ENCODE measurements around the gene GUCY2D.

GUCY2D gene

GRCh38 chr17:8005357-8005756 is 2.9 kb downstream of the GUCY2D start:
- no peak overlapping the region for H3K27ac ChIP-seq (replicated peaks; ENCODE audit: low read length)
- H3K4ac ChIP-seq (ENCODE audit: low read length): no peak overlapping the region

GRCh38 chr17:8005967-8006730 is 3.7 kb downstream of the GUCY2D start:
- H4K91ac ChIP-seq (ENCODE audit: low read depth, low read length, poor library complexity): no peak overlapping the region
- peak overlapping the region; percentile 76 for H2AK5ac ChIP-seq (ENCODE audit: low read depth, low read length)
- H3K9ac ChIP-seq (ENCODE audit: low read depth, low read length, poor library complexity): no peak overlapping the region
- peaks cover 5 to 79% (median 34%) of the 10 kb centered on the region in 3 experiments for H3K27me3 ChIP-seq (ENCODE audit: control insufficient read depth in 3 of 3, insufficient read depth in 3 of 3, low read depth in 1 of 3, low read length in 3 of 3)
- no peaks in the 10 kb centered on the region for H3K79me1 ChIP-seq (ENCODE audit: low read depth, low read length)
- no peak overlapping the region for H3K27ac ChIP-seq (replicated peaks; ENCODE audit: low read length)
- no peaks in the 10 kb centered on the region for H3K36me3 ChIP-seq (replicated peaks in 1 of 2; ENCODE audit: control insufficient read depth in 2 of 2, insufficient read depth in 2 of 2, low read length in 2 of 2)
- no peak overlapping the region for H3K4me2 ChIP-seq (ENCODE audit: insufficient read depth, low read length, poor library complexity, severe bottlenecking)
- H2AFZ ChIP-seq (ENCODE audit: low read length): no peak overlapping the region
- no peak overlapping the region for H2BK5ac ChIP-seq (ENCODE audit: low read length)
- no peak overlapping the region for H2BK12ac ChIP-seq (ENCODE audit: low read length)
- H2BK15ac ChIP-seq (ENCODE audit: low read length): no peak overlapping the region
- peaks cover 0 to 4% of the 10 kb centered on the region in 2 donors for H3K4me1 ChIP-seq (ENCODE audit: control insufficient read depth in 2 of 2, insufficient read depth in 1 of 2, low read depth in 1 of 2, low read length in 2 of 2)
- H3K9me3 ChIP-seq (replicated peaks in 1 of 2; ENCODE audit: control insufficient read depth in 2 of 2, insufficient read depth in 1 of 2, low read depth in 1 of 2, low read length in 2 of 2): peaks cover 0 to under 1% of the 10 kb centered on the region in 2 donors
- peak overlapping the region; percentile 29 for H3K18ac ChIP-seq (ENCODE audit: low read length)
- H3K4ac ChIP-seq (ENCODE audit: low read length): no peak overlapping the region
- no peak overlapping the region for H4K8ac ChIP-seq (ENCODE audit: low read depth, low read length)
- no CpG with 5 or more reads among the region's 30 CpGs for WGBS, 2 donors (ENCODE audit: extremely low coverage in 2 of 2, insufficient read length in 2 of 2, insufficient replicate concordance in 1 of 2)
- no peak overlapping the region for H2BK120ac ChIP-seq (ENCODE audit: low read depth, low read length)
- H3K14ac ChIP-seq (ENCODE audit: low read length): no peak overlapping the region
- DNase-seq (ENCODE audit: low spot score): no peak
- H3K4me3 ChIP-seq (ENCODE audit: low read length in 2 of 2): no peak overlapping the region
- H3K23ac ChIP-seq (ENCODE audit: low read depth, low read length, poor library complexity): peak overlapping the region; percentile 76

More at GRCh38 chr17:8005357-8005756, 2.9 kb downstream of the GUCY2D start:
- Histone ChIP-seq H3K79me1 (ENCODE audit: low read depth, low read length) (no peaks in the 10 kb centered on the region), H3K36me3 (replicated peaks in 1 of 2; ENCODE audit: control insufficient read depth in 2 of 2, insufficient read depth in 2 of 2, low read length in 2 of 2) (no peaks in the 10 kb centered on the region), H2AFZ (ENCODE audit: low read length) (no peak overlapping the region), H2BK120ac (ENCODE audit: low read depth, low read length) (no peak overlapping the region), H3K23ac (ENCODE audit: low read depth, low read length, poor library complexity) (no peak overlapping the region), H2AK5ac (ENCODE audit: low read depth, low read length) (no peak overlapping the region), H4K91ac (ENCODE audit: low read depth, low read length, poor library complexity) (no peak overlapping the region), H3K14ac (ENCODE audit: low read length) (no peak overlapping the region), H2BK5ac (ENCODE audit: low read length) (no peak overlapping the region), H3K4me3 (ENCODE audit: low read length in 2 of 2) (no peak overlapping the region), H3K18ac (ENCODE audit: low read length) (no peak overlapping the region), H3K9me3 (replicated peaks in 1 of 2; ENCODE audit: control insufficient read depth in 2 of 2, insufficient read depth in 1 of 2, low read depth in 1 of 2, low read length in 2 of 2) (peaks cover 0 to 6% of the 10 kb centered on the region in 2 donors), H3K4me2 (ENCODE audit: insufficient read depth, low read length, poor library complexity, severe bottlenecking) (no peak overlapping the region), H3K4me1 (ENCODE audit: control insufficient read depth in 2 of 2, insufficient read depth in 1 of 2, low read depth in 1 of 2, low read length in 2 of 2) (peaks cover 0 to 4% of the 10 kb centered on the region in 2 donors), H3K9ac (ENCODE audit: low read depth, low read length, poor library complexity) (no peak overlapping the region), H2BK15ac (ENCODE audit: low read length) (no peak overlapping the region), H4K8ac (ENCODE audit: low read depth, low read length) (no peak overlapping the region), H2BK12ac (ENCODE audit: low read length) (no peak overlapping the region), H3K27me3 (ENCODE audit: control insufficient read depth in 3 of 3, insufficient read depth in 3 of 3, low read depth in 1 of 3, low read length in 3 of 3) (peaks cover 5 to 84% (median 36%) of the 10 kb centered on the region in 3 experiments)
- DNase-seq (ENCODE audit: low spot score): no peak
- WGBS, 2 donors (ENCODE audit: extremely low coverage in 2 of 2, insufficient read length in 2 of 2, insufficient replicate concordance in 1 of 2): no CpG with 5 or more reads among the region's 1 CpG

DNA sequence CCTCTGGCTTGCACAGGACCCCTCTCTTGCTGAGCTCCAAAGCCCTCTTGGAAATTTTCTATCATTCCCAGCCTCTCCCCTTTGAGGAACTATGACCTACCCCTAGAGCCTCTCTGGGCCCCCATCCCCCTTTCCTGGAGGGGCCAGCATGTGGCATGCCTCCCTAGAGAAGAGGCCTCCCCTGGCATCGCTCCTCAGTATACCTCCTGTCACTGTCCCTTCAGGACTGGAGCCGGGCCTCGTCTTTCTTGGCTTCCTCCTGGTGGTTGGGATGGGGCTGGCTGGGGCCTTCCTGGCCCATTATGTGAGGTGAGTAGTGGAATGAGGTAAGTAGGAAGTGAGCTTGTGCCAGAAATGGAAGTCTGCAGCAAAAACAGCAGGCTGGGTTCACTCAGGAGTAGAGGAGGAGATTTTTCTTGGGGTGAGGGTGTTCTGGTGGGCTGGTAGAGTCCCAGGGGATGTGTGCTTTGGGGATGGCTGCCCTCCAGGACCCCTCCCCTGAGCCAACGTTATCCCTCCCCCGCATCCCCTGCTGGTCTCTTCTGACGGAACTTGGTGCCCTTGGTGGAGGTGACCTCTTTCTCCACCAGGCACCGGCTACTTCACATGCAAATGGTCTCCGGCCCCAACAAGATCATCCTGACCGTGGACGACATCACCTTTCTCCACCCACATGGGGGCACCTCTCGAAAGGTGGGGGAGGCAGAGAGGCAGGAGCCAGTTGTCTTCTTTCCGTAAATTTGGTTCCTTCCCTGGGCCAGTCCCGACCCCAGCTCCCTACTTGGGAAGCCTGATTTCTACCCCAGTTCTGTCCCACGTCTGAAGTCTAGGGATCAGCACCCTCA is 4.6 kb downstream of the GUCY2D start:
- no peak overlapping the region for H2BK12ac ChIP-seq (ENCODE audit: low read length)
- H3K14ac ChIP-seq (ENCODE audit: low read length): no peak overlapping the region
- no peak overlapping the region for H3K9ac ChIP-seq (ENCODE audit: low read depth, low read length, poor library complexity)
- H2AFZ ChIP-seq (ENCODE audit: low read length): no peak overlapping the region
- no peak overlapping the region for H3K4me2 ChIP-seq (ENCODE audit: insufficient read depth, low read length, poor library complexity, severe bottlenecking)
- no peak overlapping the region for H3K18ac ChIP-seq (ENCODE audit: low read length)
- peaks cover 0 to 4% of the 10 kb centered on the region in 2 donors for H3K4me1 ChIP-seq (ENCODE audit: control insufficient read depth in 2 of 2, insufficient read depth in 1 of 2, low read depth in 1 of 2, low read length in 2 of 2)
- H3K27ac ChIP-seq (replicated peaks; ENCODE audit: low read length): no peak overlapping the region
- H2BK15ac ChIP-seq (ENCODE audit: low read length): no peak overlapping the region
- DNase-seq (ENCODE audit: low spot score): no peak
- H3K4ac ChIP-seq (ENCODE audit: low read length): no peak overlapping the region
- no peak overlapping the region for H2BK120ac ChIP-seq (ENCODE audit: low read depth, low read length)
- H2BK5ac ChIP-seq (ENCODE audit: low read length): no peak overlapping the region
- H3K36me3 ChIP-seq (replicated peaks in 1 of 2; ENCODE audit: control insufficient read depth in 2 of 2, insufficient read depth in 2 of 2, low read length in 2 of 2): no peaks in the 10 kb centered on the region
- peaks cover 5 to 76% (median 32%) of the 10 kb centered on the region in 3 experiments for H3K27me3 ChIP-seq (ENCODE audit: control insufficient read depth in 3 of 3, insufficient read depth in 3 of 3, low read depth in 1 of 3, low read length in 3 of 3)
- WGBS, 2 donors (ENCODE audit: extremely low coverage in 2 of 2, insufficient read length in 2 of 2, insufficient replicate concordance in 1 of 2): no CpG with 5 or more reads among the region's 14 CpGs
- H2AK5ac ChIP-seq (ENCODE audit: low read depth, low read length): peak overlapping the region; percentile 48
- H4K8ac ChIP-seq (ENCODE audit: low read depth, low read length): no peak overlapping the region
- H3K9me3 ChIP-seq (replicated peaks in 1 of 2; ENCODE audit: control insufficient read depth in 2 of 2, insufficient read depth in 1 of 2, low read depth in 1 of 2, low read length in 2 of 2): no peaks in the 10 kb centered on the region
- no peak overlapping the region for H3K23ac ChIP-seq (ENCODE audit: low read depth, low read length, poor library complexity)
- no peaks in the 10 kb centered on the region for H3K79me1 ChIP-seq (ENCODE audit: low read depth, low read length)
- H3K4me3 ChIP-seq (ENCODE audit: low read length in 2 of 2): no peak overlapping the region
- no peak overlapping the region for H4K91ac ChIP-seq (ENCODE audit: low read depth, low read length, poor library complexity)

- no peaks in the 10 kb centered on the region for H3K4me1 ChIP-seq (ENCODE audit: control insufficient read depth in 2 of 2, insufficient read depth in 1 of 2, low read depth in 1 of 2, low read length in 2 of 2)
- H2BK12ac ChIP-seq (ENCODE audit: low read length): no peak overlapping the region
- H3K9ac ChIP-seq (ENCODE audit: low read depth, low read length, poor library complexity): no peak overlapping the region
- no peak overlapping the region for H3K23ac ChIP-seq (ENCODE audit: low read depth, low read length, poor library complexity)
- H3K14ac ChIP-seq (ENCODE audit: low read length): no peak overlapping the region
- no peak overlapping the region for H4K8ac ChIP-seq (ENCODE audit: low read depth, low read length)
- no peak for DNase-seq (ENCODE audit: low spot score)
- H2AFZ ChIP-seq (ENCODE audit: low read length): no peak overlapping the region
- no peak overlapping the region for H3K4me3 ChIP-seq (ENCODE audit: low read length in 2 of 2)
- no peak overlapping the region for H3K4me2 ChIP-seq (ENCODE audit: insufficient read depth, low read length, poor library complexity, severe bottlenecking)
- no peaks in the 10 kb centered on the region for H3K79me1 ChIP-seq (ENCODE audit: low read depth, low read length)
- WGBS, 2 donors (ENCODE audit: extremely low coverage in 2 of 2, insufficient read length in 2 of 2, insufficient replicate concordance in 1 of 2): no CpG with 5 or more reads among the region's 5 CpGs
- no peak overlapping the region for H4K91ac ChIP-seq (ENCODE audit: low read depth, low read length, poor library complexity)
- H3K27me3 ChIP-seq (ENCODE audit: control insufficient read depth in 3 of 3, insufficient read depth in 3 of 3, low read depth in 1 of 3, low read length in 3 of 3): peaks cover 5 to 77% (median 24%) of the 10 kb centered on the region in 3 experiments
- no peak overlapping the region for H2BK120ac ChIP-seq (ENCODE audit: low read depth, low read length)
- H3K4ac ChIP-seq (ENCODE audit: low read length): no peak overlapping the region
- H3K36me3 ChIP-seq (replicated peaks in 1 of 2; ENCODE audit: control insufficient read depth in 2 of 2, insufficient read depth in 2 of 2, low read length in 2 of 2): no peaks in the 10 kb centered on the region
- no peaks in the 10 kb centered on the region for H3K9me3 ChIP-seq (replicated peaks in 1 of 2; ENCODE audit: control insufficient read depth in 2 of 2, insufficient read depth in 1 of 2, low read depth in 1 of 2, low read length in 2 of 2)
- H3K27ac ChIP-seq (replicated peaks; ENCODE audit: low read length): no peak overlapping the region
- H2AK5ac ChIP-seq (ENCODE audit: low read depth, low read length): no peak overlapping the region
- no peak overlapping the region for H3K18ac ChIP-seq (ENCODE audit: low read length)
- no peak overlapping the region for H2BK5ac ChIP-seq (ENCODE audit: low read length)
- no peak overlapping the region for H2BK15ac ChIP-seq (ENCODE audit: low read length)
Observed at GRCh38 chr17:8007836-8008235, 5.4 kb downstream of the GUCY2D start.

Measured in neuronal stem cell (in vitro differentiated cells).